CD14-positive monocyte (primary cell): Measurements from ENCODE around the gene TMEM63C. TPM values are rescaled to one million over a fixed set of nuclear protein-coding genes. Genes with fewer than 3 reads are reported as not detected.
A peak's percentile ranks its signal among the peaks of the same experiment; 100 is the strongest.

Experiments used
- DNase-seq, 3 donors: peaks; one replicate each; pipeline ENCODE4 v3.0.0-alpha.2; 2011 to 2022
- H2AFZ ChIP-seq: 2 replicates; pipeline ENCODE4 v1.6.0; 2012; ENCODE audit warnings: mild to moderate bottlenecking, low read depth, low read length, inconsistent platforms; ENCODE audit not compliant: insufficient read depth, poor library complexity, severe bottlenecking
- H3K27ac ChIP-seq, 2 donors: 1 replicate in 1 of 2; 2 replicates in 1 of 2; pipeline ENCODE4 v1.5.1; 2012 to 2013; ENCODE audit warnings: low read length in 2 of 2, control low read depth in 1 of 2, inconsistent platforms in 1 of 2, low read depth in 1 of 2, mild to moderate bottlenecking in 1 of 2
- H3K27me3 ChIP-seq, 2 donors: one replicate each; pipeline versions ENCODE4 v1.6.0 to v1.6.1; 2011 to 2013; ENCODE audit warnings: low read length in 2 of 2; ENCODE audit not compliant: control insufficient read depth in 2 of 2, insufficient read depth in 2 of 2
- H3K36me3 ChIP-seq, 2 donors: replicated peaks in 1 of 2; 1 replicate in 1 of 2; 2 replicates in 1 of 2; pipeline versions ENCODE4 v1.5.1 to v1.6.1; 2012 to 2013; ENCODE audit warnings: low read length in 2 of 2, control low read depth in 1 of 2, inconsistent platforms in 1 of 2, mild to moderate bottlenecking in 1 of 2; ENCODE audit not compliant: insufficient read depth in 2 of 2, control insufficient read depth in 1 of 2
- H3K4me1 ChIP-seq, 2 donors: 1 replicate in 1 of 2; 2 replicates in 1 of 2; pipeline versions ENCODE4 v1.5.1 to v1.6.1; 2012 to 2013; ENCODE audit warnings: low read length in 2 of 2, control low read depth in 1 of 2, inconsistent platforms in 1 of 2, mild to moderate bottlenecking in 1 of 2, moderate library complexity in 1 of 2; ENCODE audit not compliant: insufficient read depth in 2 of 2, control insufficient read depth in 1 of 2
- H3K4me2 ChIP-seq: replicated peaks from 2 replicates; pipeline ENCODE3; 2012; ENCODE audit warnings: low read length, moderate library complexity, mild to moderate bottlenecking; ENCODE audit not compliant: poor library complexity, severe bottlenecking; ENCODE audit errors: extremely low read depth
- H3K4me3 ChIP-seq, 3 experiments: fragments of 200-600 bp in 1 of 3; sonication (generic) in 1 of 3; replicated peaks in 1 of 3; 1 replicate in 2 of 3; 2 replicates in 1 of 3; pipeline ENCODE4 v1.5.1; 2011 to 2013; ENCODE audit warnings: low read length in 3 of 3, mild to moderate bottlenecking in 3 of 3, control low read depth in 2 of 3, low read depth in 2 of 3, inconsistent platforms in 1 of 3, moderate library complexity in 1 of 3
- H3K79me2 ChIP-seq: 2 replicates; pipeline ENCODE4 v1.6.0; 2012; ENCODE audit warnings: mild to moderate bottlenecking, control low read depth, inconsistent platforms, low read length, moderate library complexity; ENCODE audit not compliant: insufficient read depth
- H3K9ac ChIP-seq: 2 replicates; pipeline ENCODE4 v1.6.0; 2017; ENCODE audit warnings: low read length, mild to moderate bottlenecking; ENCODE audit not compliant: insufficient read depth, poor library complexity, severe bottlenecking
- H3K9me3 ChIP-seq, 2 donors: replicated peaks in 1 of 2; 1 replicate in 1 of 2; 2 replicates in 1 of 2; pipeline versions ENCODE4 v1.5.1 to v1.6.1; 2012 to 2013; ENCODE audit warnings: low read length in 2 of 2, control low read depth in 1 of 2; ENCODE audit not compliant: control insufficient read depth in 1 of 2, insufficient read depth in 1 of 2
- H4K20me1 ChIP-seq: 2 replicates; pipeline ENCODE4 v1.6.0; 2012; ENCODE audit warnings: mild to moderate bottlenecking, low read length, control low read depth, moderate library complexity; ENCODE audit not compliant: insufficient read depth
- H3K27ac Mint-ChIP-seq, 7 donors: one replicate each; pipeline ENCODE4 v1.8.0; 2020; ENCODE audit warnings: mild to moderate bottlenecking in 7 of 7, mixed read lengths in 7 of 7, moderate library complexity in 6 of 7, inconsistent platforms in 2 of 7
- H3K27me3 Mint-ChIP-seq, 3 donors: one replicate each; pipeline ENCODE4 v1.8.0; 2021 to 2022; ENCODE audit warnings: low read depth in 3 of 3, mild to moderate bottlenecking in 3 of 3, mixed read lengths in 3 of 3, moderate library complexity in 3 of 3, inconsistent platforms in 1 of 3
- H3K36me3 Mint-ChIP-seq, 2 donors: one replicate each; pipeline ENCODE4 v1.8.0; 2020; ENCODE audit warnings: mixed read lengths in 2 of 2, inconsistent platforms in 1 of 2, mild to moderate bottlenecking in 1 of 2
- H3K4me1 Mint-ChIP-seq: one replicate; pipeline ENCODE4 v1.8.0; 2020; ENCODE audit warnings: mild to moderate bottlenecking, mixed read lengths
- H3K4me3 Mint-ChIP-seq, 2 donors: one replicate each; pipeline ENCODE4 v1.8.0; 2020; ENCODE audit warnings: mild to moderate bottlenecking in 2 of 2, mixed read lengths in 2 of 2, moderate library complexity in 1 of 2
- H3K9me3 Mint-ChIP-seq, 7 donors: one replicate each; pipeline ENCODE4 v1.8.0; 2020 to 2022; ENCODE audit warnings: mixed read lengths in 7 of 7, mild to moderate bottlenecking in 6 of 7, moderate library complexity in 6 of 7, inconsistent platforms in 2 of 7
- CTCF ChIP-seq: fragments of 200-600 bp; IDR thresholded peaks from one replicate; pipeline ENCODE4 v1.8.0; 2022; ENCODE audit warnings: antibody characterized with exemption, mild to moderate bottlenecking
- WGBS: methylation state at CpG from one replicate; pipeline ENCODE4 v1.1.5; 2013; ENCODE audit warnings: missing lambda C conversion rate; ENCODE audit not compliant: insufficient coverage; 5-methylcytosine and 5-hydroxymethylcytosine counted together
- intact Hi-C, 2 donors: fragments of 100-400 bp; cut with micrococcal nuclease; formaldehyde crosslinking; loops; one replicate each; pipeline versions ENCODE4 v1.15.0 to v1.15.1; 2023
- polyA plus RNA-seq, 3 donors: library from polyadenylated mRNA; depleted of rRNA in 1 of 3; unstranded in 2 of 3; stranded (reverse) in 1 of 3; fragments of 300-500 nt in 2 of 3; fragments of >200 nt in 1 of 3; fragmentation: Illumina TruSeq in 2 of 3; gene quantifications; 1 replicate in 2 of 3; 2 replicates in 1 of 3; pipeline ENCODE4 v1.2.3, GENCODE V29; 2012 to 2021

Gene TMEM63C
- polyA plus RNA-seq, 3 donors: 0.78 to 4.4 TPM; not detected in 1

- H3K4me3 Mint-ChIP-seq: no peak overlapping the region
- WGBS: 72% methylated on average over 6 of the region's 8 CpGs
- peaks cover 34 to 35% of the 10 kb centered on the region in 2 donors for H3K27me3 ChIP-seq
- no peak overlapping the region for H2AFZ ChIP-seq
- H3K27ac ChIP-seq: no peak overlapping the region
- H3K79me2 ChIP-seq: no peaks in the 10 kb centered on the region
- H3K27me3 Mint-ChIP-seq: peaks cover 26 to 42% (median 39%) of the 10 kb centered on the region in 3 donors
- peaks cover 2% of the 10 kb centered on the region for H3K4me1 Mint-ChIP-seq
- H3K4me1 ChIP-seq: no peaks in the 10 kb centered on the region
- no peaks in the 10 kb centered on the region for H3K36me3 ChIP-seq
- H3K9me3 ChIP-seq: no peaks in the 10 kb centered on the region
- peaks cover 0 to 5% (median 0%) of the 10 kb centered on the region in 7 donors for H3K9me3 Mint-ChIP-seq
- H3K4me3 ChIP-seq: no peak overlapping the region
- intact Hi-C loops: no loop called here
- no peak overlapping the region for H3K9ac ChIP-seq
- H3K36me3 Mint-ChIP-seq: no peaks in the 10 kb centered on the region
- no peaks in the 10 kb centered on the region for H4K20me1 ChIP-seq
- H3K4me2 ChIP-seq: no peak overlapping the region
- no peak for TF ChIP-seq CTCF
- H3K27ac Mint-ChIP-seq: no peak overlapping the region
- no peak for DNase-seq
These were observed 32.9 kb upstream of the TMEM63C start for GRCh38 chr14:77148510-77149231.

GRCh38 chr14:77151245-77151644 is 30.4 kb upstream of the TMEM63C start:
- H3K27me3 ChIP-seq: peaks cover 9 to 12% of the 10 kb centered on the region in 2 donors
- DNase-seq: no peak
- H3K4me2 ChIP-seq: no peak overlapping the region
- no CpG with 5 or more reads among the region's 5 CpGs for WGBS
- no peaks in the 10 kb centered on the region for H3K36me3 ChIP-seq
- TF ChIP-seq CTCF: peak; percentile 13
- H4K20me1 ChIP-seq: no peaks in the 10 kb centered on the region
- intact Hi-C loops: loop anchor here in 1 of 2 donors (5.0 to 10.0 kb wide), 2 partner anchors 166 to 404 kb away; no protein-coding TSS in a partner anchor
- H3K36me3 Mint-ChIP-seq: no peaks in the 10 kb centered on the region
- H3K9me3 ChIP-seq: no peaks in the 10 kb centered on the region
- peaks cover 0 to 5% (median 0%) of the 10 kb centered on the region in 7 donors for H3K9me3 Mint-ChIP-seq
- H3K4me3 Mint-ChIP-seq: no peak overlapping the region
- H3K4me3 ChIP-seq: no peak overlapping the region
- H3K9ac ChIP-seq: no peak overlapping the region
- no peak overlapping the region for H3K27ac ChIP-seq
- H2AFZ ChIP-seq: no peak overlapping the region
- no peak overlapping the region for H3K27ac Mint-ChIP-seq
- peaks cover 14 to 28% (median 23%) of the 10 kb centered on the region in 3 donors for H3K27me3 Mint-ChIP-seq
- no peaks in the 10 kb centered on the region for H3K4me1 ChIP-seq
- no peaks in the 10 kb centered on the region for H3K79me2 ChIP-seq
- H3K4me1 Mint-ChIP-seq: peaks cover 2% of the 10 kb centered on the region
